GM18951 (cell line): ENCODE data around the gene CCDC93.

ENCODE experiments used
- POLR2A ChIP-seq: IDR thresholded peaks from 4 replicates; pipeline ENCODE4 v1.6.1; 2011; ENCODE audit warnings: mild to moderate bottlenecking; ENCODE audit not compliant: insufficient read length, insufficient read depth; ENCODE audit errors: extremely low read depth
- in situ Hi-C: fragments of 300-500 bp; cut with MboI; formaldehyde crosslinking; loops from one replicate; pipeline ENCODE4 v1.12.0; 2022; ENCODE audit warnings: low sequenced_read_pairs, mixed read lengths, inconsistent platforms; ENCODE audit not compliant: unreplicated experiment

CCDC93 gene

GRCh38 chr2:117949806-117950205, 64.1 kb downstream of the CCDC93 start:
- no peak for TF ChIP-seq POLR2A
- in situ Hi-C loops: no loop called here

GRCh38 chr2:117948615-117949014, 65.3 kb downstream of the CCDC93 start:
- in situ Hi-C loops: no loop called here
- no peak for TF ChIP-seq POLR2A

- in situ Hi-C loops: no loop called here
- no peak for TF ChIP-seq POLR2A
These were observed 68.6 kb downstream of the CCDC93 start for GRCh38 chr2:117945296-117945695.

GRCh38 chr2:117944816-117945215, 69.1 kb downstream of the CCDC93 start:
- in situ Hi-C loops: no loop called here

GRCh38 chr2:117943013-117943672, 70.7 kb downstream of the CCDC93 start:
- TF ChIP-seq POLR2A: no peak
- in situ Hi-C loops: no loop called here

More at GRCh38 chr2:117944816-117945215, 69.1 kb downstream of the CCDC93 start:
- TF ChIP-seq POLR2A: no peak

- in situ Hi-C loops: no loop called here
- no peak for TF ChIP-seq POLR2A
These were observed 71.3 kb downstream of the CCDC93 start for GRCh38 chr2:117942551-117942950.

GRCh38 chr2:117941693-117942092, 72.2 kb downstream of the CCDC93 start:
- in situ Hi-C loops: no loop called here

GRCh38 chr2:117940436-117940835, 73.4 kb downstream of the CCDC93 start:
- in situ Hi-C loops: no loop called here
- no peak for TF ChIP-seq POLR2A

More at GRCh38 chr2:117941693-117942092, 72.2 kb downstream of the CCDC93 start:
- no peak for TF ChIP-seq POLR2A

- in situ Hi-C loops: no loop called here
- TF ChIP-seq POLR2A: no peak
These were observed 75.3 kb downstream of the CCDC93 start for GRCh38 chr2:117938611-117939010.

GRCh38 chr2:117936871-117937428, 76.9 kb downstream of the CCDC93 start:
- no peak for TF ChIP-seq POLR2A
- in situ Hi-C loops: no loop called here

GRCh38 chr2:117935954-117936353, 77.9 kb downstream of the CCDC93 start:
- in situ Hi-C loops: no loop called here

GRCh38 chr2:117935456-117935855, 78.4 kb downstream of the CCDC93 start:
- in situ Hi-C loops: no loop called here
- no peak for TF ChIP-seq POLR2A

More at GRCh38 chr2:117935954-117936353, 77.9 kb downstream of the CCDC93 start:
- TF ChIP-seq POLR2A: no peak

GRCh38 chr2:117933884-117934354, 80.0 kb downstream of the CCDC93 start:
- in situ Hi-C loops: no loop called here
- no peak for TF ChIP-seq POLR2A

- in situ Hi-C loops: no loop called here
- TF ChIP-seq POLR2A: no peak
These were observed 81.9 kb downstream of the CCDC93 start for GRCh38 chr2:117931978-117932377.
